HT1080 (cell line): ENCODE data around the gene COPG1. TPM values are rescaled to one million over a fixed set of nuclear protein-coding genes. Genes with fewer than 3 reads are reported as not detected.

ENCODE experiments used
- small RNA-seq: library from RNA; depleted of rRNA; stranded (forward); fragments of <200 nt; gene quantifications from one replicate; pipeline ENCODE3, GENCODE V24; 2014
- total RNA-seq: library from RNA; depleted of rRNA; stranded (reverse); fragments of >200 nt; shearing (Covaris generic); gene quantifications from 2 replicates; pipeline ENCODE4 v1.2.3, GENCODE V29; 2014; rRNA removed

COPG1 gene
- total RNA-seq, 1 experiment from 2014 or later: 158 TPM

Small RNAs within 50 kb of the gene (small RNA-seq; reads per million reads assigned to genes)
- gene MIR6826 (not detected), gene RPS27P12 (not detected)

Other genes with a start within 250 kb of the COPG1 start
- not detected in 2 replicates for gene EFCC1, start 248.3 kb upstream of the COPG1 start, total RNA-seq
- gene GP9, start 188.8 kb upstream of the COPG1 start, total RNA-seq: not detected in 2 replicates
- gene RAB43, start 127.8 kb upstream of the COPG1 start, total RNA-seq: 19.7 and 20.1 TPM in 2 replicates
- 88.6 and 97.6 TPM in 2 replicates for gene ISY1, start 88.5 kb upstream of the COPG1 start, total RNA-seq
- gene CNBP, start 65.7 kb upstream of the COPG1 start, total RNA-seq: 649 and 701 TPM in 2 replicates
- 37.4 and 54.9 TPM in 2 replicates for gene HMCES, start 29.3 kb downstream of the COPG1 start, total RNA-seq
- gene EFCAB12, start 179.0 kb downstream of the COPG1 start, total RNA-seq: not detected in 2 replicates
- 26.0 and 35.7 TPM in 2 replicates for gene MBD4, start 190.3 kb downstream of the COPG1 start, total RNA-seq
- 12.2 and 14.6 TPM in 2 replicates for gene IFT122, start 190.6 kb downstream of the COPG1 start, total RNA-seq